Epithelial cell of proximal tubule (primary cell): ENCODE measurements around the gene TTC12. TPM values are rescaled to one million over a fixed set of nuclear protein-coding genes. Genes with fewer than 3 reads are reported as not detected.

Experiments used
- DNase-seq: peaks from one replicate; pipeline ENCODE4 v3.0.0-alpha.2; 2011; ENCODE audit warnings: low read depth
- H3K4me3 ChIP-seq: 2 replicates; pipeline ENCODE4 v1.5.1; 2011; ENCODE audit warnings: low read depth, mild to moderate bottlenecking, low read length
- CTCF ChIP-seq: conservative IDR thresholded peaks from 2 replicates; pipeline ENCODE4 v1.5.1; 2012; ENCODE audit warnings: low read depth, mild to moderate bottlenecking, low read length
- total RNA-seq: library from RNA; depleted of rRNA; stranded (reverse); fragments of >200 nt; gene quantifications from 2 replicates; pipeline ENCODE4 v1.2.3, GENCODE V29; 2015

TTC12 gene
- total RNA-seq, 1 donor from 2014 or later = 6.9 TPM

- no peak for TF ChIP-seq CTCF
- no peak overlapping the region for H3K4me3 ChIP-seq
- no peak for DNase-seq
Observed at GRCh38 chr11:113392236-113392921, 78.0 kb downstream of the TTC12 start.

GRCh38 chr11:113393501-113393985, 79.2 kb downstream of the TTC12 start:
- TF ChIP-seq CTCF = no peak
- H3K4me3 ChIP-seq = no peak overlapping the region
- no peak for DNase-seq

GRCh38 chr11:113394919-113395318, 80.5 kb downstream of the TTC12 start:
- TF ChIP-seq CTCF = no peak
- no peak overlapping the region for H3K4me3 ChIP-seq
- no peak for DNase-seq

GRCh38 chr11:113395782-113396336, 81.5 kb downstream of the TTC12 start:
- no peak for TF ChIP-seq CTCF
- no peak overlapping the region for H3K4me3 ChIP-seq
- no peak for DNase-seq

GRCh38 chr11:113396690-113397089, 82.3 kb downstream of the TTC12 start:
- no peak for TF ChIP-seq CTCF
- H3K4me3 ChIP-seq = no peak overlapping the region

GRCh38 chr11:113397212-113397611, 82.8 kb downstream of the TTC12 start:
- DNase-seq = no peak
- no peak overlapping the region for H3K4me3 ChIP-seq
- no peak for TF ChIP-seq CTCF

More at GRCh38 chr11:113396690-113397089, 82.3 kb downstream of the TTC12 start:
- no peak for DNase-seq

GRCh38 chr11:113397821-113398220, 83.4 kb downstream of the TTC12 start:
- no peak overlapping the region for H3K4me3 ChIP-seq
- no peak for DNase-seq
- TF ChIP-seq CTCF = no peak
